Neural progenitor cell (in vitro differentiated cells): ENCODE measurements around the gene TBC1D14.

Experiments
- CTCF ChIP-seq: fragments of 200-600 bp; sonication (generic); IDR thresholded peaks from 2 replicates; pipeline ENCODE4 v1.5.1; 2017; ENCODE audit warnings: antibody characterized with exemption, mild to moderate bottlenecking
- EZH2 ChIP-seq: fragments of 200-600 bp; sonication (generic); IDR thresholded peaks from 2 replicates; pipeline ENCODE4 v1.6.1; 2017; ENCODE audit warnings: antibody characterized with exemption, mild to moderate bottlenecking, moderate library complexity

- TF ChIP-seq CTCF (no peak), EZH2 (no peak)
Measured at GRCh38 chr4:7049295-7049694, 139.7 kb downstream of the TBC1D14 start.
